Esophagus (tissue), 2 donors: ENCODE results near the gene ASGR2. TPM values are rescaled to one million over a fixed set of nuclear protein-coding genes. Genes with fewer than 3 reads are reported as not detected.
A peak's percentile ranks its signal among the peaks of the same experiment; 100 is the strongest.
"Not testable (repeated sequence)": the region's sequence is repeated elsewhere in the genome, so short reads cannot be mapped to it uniquely, and the experiment has no call there.

Experiments used
- H3K27ac ChIP-seq, 2 donors: one replicate each; pipeline ENCODE4 v1.5.1; 2013; ENCODE audit warnings: low read depth in 2 of 2, mild to moderate bottlenecking in 2 of 2, inconsistent platforms in 1 of 2, low read length in 1 of 2, moderate library complexity in 1 of 2
- H3K27me3 ChIP-seq, 2 donors: one replicate each; pipeline ENCODE4 v1.6.1; 2013; ENCODE audit warnings: low read length in 2 of 2, control low read depth in 1 of 2, mild to moderate bottlenecking in 1 of 2; ENCODE audit not compliant: insufficient read depth in 2 of 2, control insufficient read depth in 1 of 2
- H3K36me3 ChIP-seq, 2 donors: one replicate each; pipeline ENCODE4 v1.6.1; 2013; ENCODE audit warnings: low read length in 1 of 2; ENCODE audit not compliant: control insufficient read depth in 2 of 2, insufficient read depth in 2 of 2
- H3K4me1 ChIP-seq, 2 donors: one replicate each; pipeline ENCODE4 v1.6.1; 2013; ENCODE audit warnings: low read length in 1 of 2; ENCODE audit not compliant: control insufficient read depth in 2 of 2, insufficient read depth in 2 of 2
- H3K4me3 ChIP-seq, 2 donors: one replicate each; pipeline ENCODE4 v1.5.1; 2013; ENCODE audit warnings: low read length in 2 of 2, mild to moderate bottlenecking in 2 of 2, low read depth in 1 of 2, moderate library complexity in 1 of 2
- H3K9me3 ChIP-seq, 2 donors: one replicate each; pipeline ENCODE4 v1.6.1; 2013; ENCODE audit warnings: mild to moderate bottlenecking in 2 of 2, low read depth in 1 of 2, low read length in 1 of 2, moderate library complexity in 1 of 2; ENCODE audit not compliant: control insufficient read depth in 2 of 2, insufficient read depth in 1 of 2
- WGBS, 2 donors: extraction: QIAGEN DNeasy Blood & Tissue Kit; methylation state at CpG; one replicate each; pipeline ENCODE4 v1.1.7; 2013; 5-methylcytosine and 5-hydroxymethylcytosine counted together
- polyA plus RNA-seq, 2 donors: library from polyadenylated mRNA; stranded (reverse); fragments of 200-250 nt; gene quantifications; one replicate each; pipeline ENCODE4 v1.2.3, GENCODE V29; 2013
- donor health status: healthy with polysubstance abuse.
- donor health status: Bipolar disorder and iron deficiency.

The ASGR2 gene
- polyA plus RNA-seq, 2 donors = 0.24 to 1.00 TPM

DNA sequence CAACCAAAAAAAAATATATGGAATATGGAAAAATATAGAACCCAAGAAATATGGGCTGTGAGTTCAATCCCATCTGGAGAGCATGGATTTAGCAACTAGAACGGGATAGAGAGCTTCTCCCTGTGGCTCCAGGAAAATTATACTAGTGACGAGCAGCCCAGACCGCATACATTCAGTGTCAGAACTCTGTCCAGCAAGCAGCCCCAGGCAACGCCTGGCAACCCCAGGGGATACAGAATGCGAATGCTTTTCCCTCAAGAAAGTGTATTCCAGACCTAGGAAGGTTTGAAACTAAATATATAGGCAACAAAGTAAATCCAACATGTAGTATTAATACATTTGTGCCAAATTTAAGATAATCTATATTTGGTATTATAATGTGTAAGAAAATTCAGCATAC, 13.5 kb upstream of the ASGR2 start:
- 58 to 67% methylated on average over 5 of the region's 5 CpGs for WGBS, 2 donors
- H3K27me3 ChIP-seq = no peaks in the 10 kb centered on the region
- H3K9me3 ChIP-seq = no peaks in the 10 kb centered on the region
- no peak overlapping the region for H3K27ac ChIP-seq
- peaks cover 0 to 3% of the 10 kb centered on the region in 2 donors for H3K4me1 ChIP-seq
- H3K36me3 ChIP-seq = no peaks in the 10 kb centered on the region
- no peak overlapping the region for H3K4me3 ChIP-seq

DNA sequence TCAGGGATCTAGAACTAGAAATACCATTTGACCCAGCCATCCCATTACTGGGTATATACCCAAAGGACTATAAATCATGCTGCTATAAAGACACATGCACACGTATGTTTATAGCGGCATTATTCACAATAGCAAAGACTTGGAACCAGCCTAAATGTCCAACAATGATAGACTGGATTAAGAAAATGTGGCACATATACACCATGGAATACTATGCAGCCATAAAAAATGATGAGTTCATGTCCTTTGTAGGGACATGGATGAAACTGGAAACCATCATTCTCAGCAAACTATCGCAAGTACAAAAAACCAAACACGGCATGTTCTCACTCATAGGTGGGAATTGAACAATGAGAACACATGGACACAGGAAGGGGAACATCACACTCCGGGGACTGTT, 12.9 kb upstream of the ASGR2 start:
- H3K9me3 ChIP-seq, H3K4me1 ChIP-seq, H3K4me3 ChIP-seq, H3K27me3 ChIP-seq, H3K36me3 ChIP-seq, H3K27ac ChIP-seq: not testable (repeated sequence)
- WGBS, 2 donors = 90 to 93% methylated on average over 5 of the region's 5 CpGs

DNA sequence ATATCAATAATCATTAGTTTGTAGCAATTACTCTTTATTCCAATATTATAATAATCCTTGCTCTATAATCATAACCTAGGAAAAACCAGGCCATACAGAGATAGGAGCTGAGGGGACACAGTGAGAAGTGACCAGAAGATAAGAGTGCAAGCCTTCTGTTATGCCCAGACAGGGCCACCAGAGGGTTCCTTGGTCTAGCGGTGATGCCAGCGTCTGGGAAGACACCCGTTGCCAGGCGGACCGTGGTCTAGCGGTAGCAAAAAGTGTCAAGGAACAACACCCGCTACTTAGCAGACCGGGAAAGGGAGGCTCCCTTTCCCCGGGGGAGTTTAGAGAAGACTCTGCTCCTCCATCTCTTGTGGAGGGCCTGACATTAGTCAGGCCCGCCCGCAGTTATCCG, 11.8 kb upstream of the ASGR2 start:
- not testable (repeated sequence) for H3K9me3 ChIP-seq, H3K4me1 ChIP-seq, H3K27me3 ChIP-seq, H3K27ac ChIP-seq, H3K4me3 ChIP-seq, H3K36me3 ChIP-seq
- WGBS, 2 donors = 81 to 84% methylated on average over 12 of the region's 12 CpGs

DNA sequence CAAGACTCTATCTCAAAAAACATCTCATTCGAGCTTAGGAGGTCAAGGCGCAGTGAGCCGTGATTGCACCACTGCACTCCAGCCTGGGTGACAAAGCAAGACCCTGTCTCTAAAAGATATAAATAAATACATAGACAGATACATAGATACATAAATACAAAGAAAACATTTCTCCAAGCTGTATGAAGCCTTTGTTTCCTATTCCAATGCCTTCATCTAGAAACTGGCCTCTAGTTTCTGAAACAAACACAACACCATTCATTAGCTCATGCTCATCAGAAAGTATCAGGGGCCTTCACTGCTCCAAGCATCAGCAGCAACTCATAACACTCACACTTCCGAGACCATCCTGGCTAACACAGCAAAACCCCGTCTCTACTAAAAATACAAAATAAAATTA, 10.3 kb upstream of the ASGR2 start:
- H3K27me3 ChIP-seq = no peaks in the 10 kb centered on the region
- WGBS, 2 donors = 88 to 90% methylated on average over 5 of the region's 5 CpGs

DNA sequence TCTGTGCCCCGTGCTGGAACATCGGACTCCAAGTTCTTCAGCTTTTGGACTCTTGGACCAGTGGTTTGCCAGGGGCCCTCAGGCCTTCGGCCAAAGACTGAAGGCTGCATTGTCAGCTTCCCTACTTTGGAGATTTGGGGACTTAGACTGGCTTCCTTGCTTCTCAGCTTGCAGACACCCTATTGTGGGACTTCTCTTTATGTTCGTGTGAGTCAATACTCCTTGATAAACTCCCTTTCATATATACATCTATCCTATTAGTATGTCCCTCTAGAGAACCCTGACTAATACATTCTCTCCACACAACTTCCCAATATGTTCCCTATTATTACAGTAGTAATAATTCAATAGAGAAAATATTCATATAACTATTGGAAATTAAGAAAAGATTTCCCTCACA, 9.2 kb upstream of the ASGR2 start:
- no peaks in the 10 kb centered on the region for H3K9me3 ChIP-seq
- WGBS, 2 donors = 92 to 93% methylated on average over 4 of the region's 4 CpGs
- H3K27me3 ChIP-seq = no peaks in the 10 kb centered on the region
- H3K4me1 ChIP-seq = peaks cover 0 to 4% of the 10 kb centered on the region in 2 donors
- no peak overlapping the region for H3K27ac ChIP-seq
- no peak overlapping the region for H3K4me3 ChIP-seq
- H3K36me3 ChIP-seq = no peaks in the 10 kb centered on the region

More for the DNA sequence above, 10.3 kb upstream of the ASGR2 start:
- Histone ChIP-seq H3K4me1 (peaks cover 0 to 4% of the 10 kb centered on the region in 2 donors), H3K9me3 (no peaks in the 10 kb centered on the region), H3K36me3 (no peaks in the 10 kb centered on the region), H3K27ac (no peak overlapping the region), H3K4me3 (no peak overlapping the region)

DNA sequence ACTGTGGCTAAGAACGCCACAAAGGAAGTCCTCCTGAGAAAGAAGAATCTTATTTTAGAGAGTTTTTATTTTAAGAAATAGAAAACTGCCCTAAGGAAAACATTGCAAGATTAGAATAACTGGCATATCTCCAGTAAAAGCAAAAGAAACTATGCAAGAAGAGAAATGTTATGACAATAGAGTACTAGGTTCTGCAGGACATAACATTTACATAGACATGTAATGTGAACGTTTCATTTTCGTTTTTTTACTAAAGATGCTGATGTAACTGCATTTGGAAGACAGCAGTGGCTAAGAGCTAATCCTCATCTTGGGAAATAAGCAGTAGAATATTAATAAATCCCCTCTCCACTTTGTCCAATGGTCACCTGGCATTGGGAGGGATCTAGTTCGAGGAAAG, 7.8 kb upstream of the ASGR2 start:
- 26 to 39% methylated on average over 4 of the region's 4 CpGs for WGBS, 2 donors
- no peaks in the 10 kb centered on the region for H3K36me3 ChIP-seq
- H3K4me3 ChIP-seq = no peak overlapping the region
- H3K4me1 ChIP-seq = peaks cover 0 to 4% of the 10 kb centered on the region in 2 donors
- no peaks in the 10 kb centered on the region for H3K9me3 ChIP-seq
- H3K27ac ChIP-seq = no peak overlapping the region
- no peaks in the 10 kb centered on the region for H3K27me3 ChIP-seq

DNA sequence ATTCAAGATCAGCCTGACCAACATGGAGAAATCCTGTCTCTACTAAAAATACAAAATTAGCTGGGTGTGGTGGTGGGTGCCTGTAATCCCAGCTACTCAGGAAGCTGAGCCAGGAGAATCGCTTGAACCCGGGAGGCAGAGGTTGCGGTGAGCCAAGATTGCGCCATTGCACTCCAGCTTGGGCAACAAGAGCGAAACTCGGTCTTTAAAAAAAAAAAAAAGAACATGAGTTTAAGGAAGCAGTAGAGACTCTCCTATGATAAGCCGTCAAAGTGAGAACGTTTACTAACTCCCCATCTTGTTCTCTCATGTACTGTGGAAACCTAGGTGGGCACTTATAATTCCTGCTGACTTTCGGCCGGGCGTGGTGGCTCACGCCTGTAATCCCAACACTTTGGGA, 6.0 kb upstream of the ASGR2 start:
- peak overlapping the region in 1 of 2 donors; percentile 16 for H3K27ac ChIP-seq
- H3K36me3 ChIP-seq, H3K27me3 ChIP-seq, H3K4me1 ChIP-seq, H3K9me3 ChIP-seq, H3K4me3 ChIP-seq: not testable (repeated sequence)
- 77 to 84% methylated on average over 12 of the region's 12 CpGs for WGBS, 2 donors

DNA sequence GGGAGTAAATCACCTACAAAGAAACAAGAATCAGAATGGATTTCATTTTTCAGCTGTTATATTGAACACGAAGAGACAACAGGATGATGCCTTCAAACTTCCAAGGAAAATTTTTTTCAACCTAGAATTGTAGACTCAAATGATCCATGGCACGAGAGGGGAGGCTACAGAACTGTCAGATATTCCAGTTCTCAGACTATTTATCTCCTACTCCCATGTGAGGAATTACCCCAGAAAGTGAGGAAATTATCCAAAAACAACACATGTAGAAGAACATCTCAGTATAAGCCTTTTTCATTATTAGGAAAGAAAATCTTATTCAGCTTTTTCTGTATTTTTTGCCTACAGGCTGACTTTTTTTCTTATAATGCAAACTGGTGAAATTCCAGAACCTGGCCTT, 5.5 kb upstream of the ASGR2 start:
- 65 to 70% methylated on average over 2 of the region's 2 CpGs for WGBS, 2 donors
- Histone ChIP-seq H3K36me3 (no peaks in the 10 kb centered on the region), H3K27me3 (no peaks in the 10 kb centered on the region), H3K27ac (no peak overlapping the region), H3K4me3 (no peak overlapping the region), H3K4me1 (peaks cover 0 to 4% of the 10 kb centered on the region in 2 donors), H3K9me3 (no peaks in the 10 kb centered on the region)

DNA sequence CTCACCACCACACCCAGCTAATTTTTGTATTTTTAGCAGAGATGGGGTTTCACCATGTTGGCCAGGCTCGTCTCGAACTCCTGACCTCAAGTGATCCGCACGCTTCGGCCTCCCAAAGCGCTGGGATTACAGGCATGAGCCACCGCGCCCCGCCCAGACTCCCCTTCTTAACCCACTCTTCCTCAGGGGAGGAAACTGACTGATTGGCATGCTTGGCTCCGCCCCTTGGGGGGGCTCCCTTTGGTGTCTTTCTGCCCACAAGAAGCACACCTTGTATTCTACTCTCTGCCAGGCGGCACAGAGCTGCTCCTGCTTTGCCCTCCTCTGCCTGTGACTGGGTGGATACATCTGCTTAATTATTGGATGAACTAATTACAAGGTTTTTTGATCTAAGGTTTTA, 4.7 kb upstream of the ASGR2 start:
- 70 to 81% methylated on average over 10 to 11 of the region's 11 CpGs for WGBS, 2 donors
- Histone ChIP-seq H3K36me3 (no peaks in the 10 kb centered on the region), H3K4me1 (peaks cover 0 to 4% of the 10 kb centered on the region in 2 donors), H3K27ac (no peak overlapping the region), H3K4me3 (no peak overlapping the region), H3K9me3 (no peaks in the 10 kb centered on the region), H3K27me3 (no peaks in the 10 kb centered on the region)

DNA sequence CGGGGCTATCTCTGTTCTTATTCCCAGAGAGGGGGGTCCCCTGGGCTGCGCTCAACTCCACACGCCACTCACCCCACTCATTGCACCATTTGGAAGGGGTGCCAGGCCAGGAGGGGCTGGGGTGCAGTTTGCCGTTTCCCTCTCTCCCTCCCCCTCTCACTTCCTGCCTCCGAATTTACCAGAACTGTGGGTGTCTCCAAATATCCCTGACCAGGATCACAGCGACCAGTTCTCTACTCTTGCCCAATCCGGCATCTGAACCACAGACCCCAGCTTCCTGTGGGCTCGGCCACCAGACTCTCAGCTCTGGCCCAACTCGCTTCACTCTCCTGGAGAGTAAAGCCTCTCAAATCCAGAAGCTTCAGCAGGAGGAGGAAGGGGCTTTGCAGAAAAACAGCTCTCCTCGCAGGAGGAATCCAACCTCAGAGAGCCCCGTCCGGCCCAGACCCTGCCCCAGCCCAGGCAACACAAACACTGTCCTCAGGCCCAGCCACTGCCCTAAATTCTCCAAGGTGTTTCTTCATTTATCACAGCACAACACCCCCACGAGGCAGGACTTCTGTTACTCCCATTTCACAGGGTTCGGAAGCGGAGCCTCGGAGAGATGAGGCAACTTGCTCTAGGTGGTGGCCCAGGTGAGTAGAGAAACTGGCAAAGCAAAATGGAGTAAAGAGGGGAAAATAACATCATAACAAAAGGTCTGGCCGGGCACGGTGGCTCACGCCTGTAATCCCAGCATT, 423 bp upstream of the ASGR2 start:
- H3K4me1 ChIP-seq = no peaks in the 10 kb centered on the region
- 67 to 71% methylated on average over 19 of the region's 19 CpGs for WGBS, 2 donors
- H3K4me3 ChIP-seq = no peak overlapping the region
- no peaks in the 10 kb centered on the region for H3K9me3 ChIP-seq
- H3K27ac ChIP-seq = no peak overlapping the region
- H3K27me3 ChIP-seq = no peaks in the 10 kb centered on the region
- H3K36me3 ChIP-seq = no peaks in the 10 kb centered on the region
